Measurements from ENCODE around the gene SDF2. TPM values are rescaled to one million over a fixed set of nuclear protein-coding genes. Genes with fewer than 3 reads are reported as not detected.
A peak's percentile ranks its signal among the peaks of the same experiment; 100 is the strongest.
"Not testable (repeated sequence)": the region's sequence is repeated elsewhere in the genome, so short reads cannot be mapped to it uniquely, and the experiment has no call there.

The SDF2 gene
- total and polyA plus RNA-seq, 2 experiments from 2014 or later = 52.3 to 88.4 TPM

DNA sequence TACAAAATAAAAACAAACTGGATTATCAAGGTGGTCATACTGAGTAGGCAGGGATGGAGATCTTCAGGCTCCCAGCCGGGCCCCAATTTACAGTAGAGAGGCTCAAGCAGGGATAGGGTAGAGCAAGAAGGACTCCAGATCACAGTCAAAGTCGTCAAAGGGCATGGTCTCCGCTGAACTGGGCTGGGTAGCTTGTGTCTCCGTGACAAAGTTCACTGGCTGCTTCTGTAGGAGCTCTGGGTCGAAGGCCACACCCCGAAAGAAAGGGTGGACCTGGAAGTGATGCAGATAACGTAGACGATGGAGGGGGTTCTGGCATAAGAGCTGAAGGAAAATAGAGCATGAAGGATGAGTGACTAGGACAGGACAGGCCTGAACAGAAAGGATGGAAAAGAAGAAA is 51.3 kb downstream of the SDF2 start:
- WGBS, 2 experiments (ENCODE audit: low coverage in 1 of 2, low lambda C conversion rate in 2 of 2, missing lambda C conversion rate in 2 of 2) = 97% methylated on average over 8 of the region's 8 CpGs
- H3K4me3 ChIP-seq = no peak overlapping the region
- H3K27me3 ChIP-seq (replicated peaks; ENCODE audit: insufficient read depth) = no peaks in the 10 kb centered on the region
- no peaks in the 10 kb centered on the region for H3K9me2 ChIP-seq (ENCODE audit: insufficient read depth)
- H3K79me2 ChIP-seq (ENCODE audit: insufficient read depth) = no peaks in the 10 kb centered on the region
- H4K20me1 ChIP-seq (ENCODE audit: insufficient read depth) = no peaks in the 10 kb centered on the region
- in situ Hi-C loops (cut with MboI) = no loop called here
- peaks cover 12% of the 10 kb centered on the region for H3K36me3 ChIP-seq (ENCODE audit: low read depth)
- H3K4me2 ChIP-seq (ENCODE audit: unreplicated experiment) = no peak overlapping the region
- no peaks in the 10 kb centered on the region for H3K9me3 ChIP-seq (ENCODE audit: low read depth)
- H3K4me1 ChIP-seq (ENCODE audit: insufficient read depth) = no peaks in the 10 kb centered on the region
- H3K27ac ChIP-seq = no peak overlapping the region
- no peak overlapping the region for H2AFZ ChIP-seq
- no peak overlapping the region for H3K9ac ChIP-seq
- TF ChIP-seq EZH2 (IDR thresholded peaks at IDR 0.05; ENCODE audit: insufficient read depth, poor library complexity, severe bottlenecking) = no peak
- TF ChIP-seq EZH2phosphoT487 (IDR thresholded peaks at IDR 0.05; ENCODE audit: insufficient read depth, low read depth) = no peak
- no peaks in the 10 kb centered on the region for H3F3A ChIP-seq (ENCODE audit: insufficient read depth)
- no peak for DNase-seq

DNA sequence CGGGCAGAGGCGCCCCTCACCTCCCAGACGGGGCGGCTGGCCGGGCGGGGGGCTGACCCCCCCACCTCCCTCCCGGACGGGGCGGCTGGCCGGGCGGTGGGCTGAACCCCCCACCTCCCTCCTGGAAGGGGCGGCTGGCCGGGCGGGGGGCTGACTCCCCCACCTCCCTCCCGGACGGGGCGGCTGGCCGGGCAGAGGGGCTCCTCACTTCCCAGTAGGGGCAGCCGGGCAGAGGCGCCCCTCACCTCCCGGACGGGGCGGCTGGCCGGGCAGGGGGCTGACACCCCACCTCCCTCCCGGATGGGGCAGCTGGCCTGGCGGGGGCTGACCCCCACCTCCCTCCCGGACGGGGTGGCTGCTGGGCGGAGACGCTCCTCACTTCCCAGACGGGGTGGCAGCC is 57.7 kb downstream of the SDF2 start:
- H3K9ac ChIP-seq; H3K27me3 ChIP-seq (replicated peaks; ENCODE audit: insufficient read depth); H3K27ac ChIP-seq; H3K4me3 ChIP-seq; H4K20me1 ChIP-seq (ENCODE audit: insufficient read depth); H3K4me2 ChIP-seq (ENCODE audit: unreplicated experiment); H2AFZ ChIP-seq; H3K36me3 ChIP-seq (ENCODE audit: low read depth); H3K79me2 ChIP-seq (ENCODE audit: insufficient read depth); DNase-seq; in situ Hi-C loops (cut with MboI); H3K9me2 ChIP-seq (ENCODE audit: insufficient read depth); H3K4me1 ChIP-seq (ENCODE audit: insufficient read depth); H3K9me3 ChIP-seq (ENCODE audit: low read depth): not testable (repeated sequence)
- H3F3A ChIP-seq (ENCODE audit: insufficient read depth) = peaks cover 12% of the 10 kb centered on the region
- WGBS, 2 experiments (ENCODE audit: low coverage in 1 of 2, low lambda C conversion rate in 2 of 2, missing lambda C conversion rate in 2 of 2) = 91% methylated on average over 13 of the region's 31 CpGs; no CpG with 5 or more reads in 1 of the 2 experiments

GRCh38 chr17:28599311-28600184 is 62.2 kb downstream of the SDF2 start:
- H3F3A ChIP-seq (ENCODE audit: insufficient read depth) = peaks cover 12% of the 10 kb centered on the region
- DNase-seq = peak; percentile 96
- WGBS, 2 experiments (ENCODE audit: low coverage in 1 of 2, low lambda C conversion rate in 2 of 2, missing lambda C conversion rate in 2 of 2) = 1 to 2% methylated on average over 40 of the region's 40 CpGs

DNA sequence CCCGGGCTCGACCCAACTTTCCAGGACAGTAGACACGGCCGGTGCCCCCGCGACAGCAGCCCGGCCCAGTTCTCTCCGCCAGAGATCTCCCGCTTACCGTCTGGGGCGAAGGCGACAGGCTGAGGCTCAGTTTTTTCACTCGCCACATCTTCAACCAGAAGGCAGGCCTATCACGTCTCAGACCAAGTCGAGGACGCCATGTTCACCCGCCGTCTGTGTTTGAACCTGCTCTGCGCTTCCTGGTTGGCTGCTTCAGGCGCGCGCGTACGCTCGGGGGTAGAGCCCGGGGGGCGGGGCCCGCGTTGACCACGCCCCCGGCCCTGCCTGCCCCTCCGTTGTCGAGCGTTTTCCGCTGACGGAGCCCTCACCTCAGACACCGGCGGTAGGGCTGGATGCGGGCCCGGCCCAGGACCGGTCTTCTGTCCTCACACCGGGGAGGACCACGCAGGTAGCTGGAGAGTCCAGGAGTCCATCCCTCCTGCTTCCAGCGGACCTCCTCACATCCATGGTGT is 62.9 kb downstream of the SDF2 start, which contains the start of gene SPAG5:
SPAG5 (minus strand) TSS at position 227 of the 512 bp plus-strand sequence; CDS start at position 148, 79 bp downstream.
- DNase-seq = peak; percentile 97
- Histone ChIP-seq H3K79me2 (ENCODE audit: insufficient read depth) (peaks cover 36% of the 10 kb centered on the region), H3K27ac (peak within 1 kb of the TSS; percentile 97), H2AFZ (peak within 1 kb of the TSS; percentile 88), H4K20me1 (ENCODE audit: insufficient read depth) (no peaks in the 10 kb centered on the region), H3K9me2 (ENCODE audit: insufficient read depth) (no peaks in the 10 kb centered on the region), H3K4me1 (ENCODE audit: insufficient read depth) (no peaks in the 10 kb centered on the region), H3K4me3 (peak within 1 kb of the TSS; percentile 88), H3K9me3 (ENCODE audit: low read depth) (no peaks in the 10 kb centered on the region), H3K4me2 (ENCODE audit: unreplicated experiment) (peak within 1 kb of the TSS; percentile 87), H3F3A (ENCODE audit: insufficient read depth) (peaks cover 12% of the 10 kb centered on the region), H3K9ac (peak within 1 kb of the TSS; percentile 93), H3K27me3 (replicated peaks; ENCODE audit: insufficient read depth) (no peaks in the 10 kb centered on the region), H3K36me3 (ENCODE audit: low read depth) (no peaks in the 10 kb centered on the region)
- no peak for TF ChIP-seq EZH2 (IDR thresholded peaks at IDR 0.05; ENCODE audit: insufficient read depth, poor library complexity, severe bottlenecking)
- no peak for TF ChIP-seq EZH2phosphoT487 (IDR thresholded peaks at IDR 0.05; ENCODE audit: insufficient read depth, low read depth)
- in situ Hi-C loops (cut with MboI) = no loop called here
- WGBS, 2 experiments (ENCODE audit: low coverage in 1 of 2, low lambda C conversion rate in 2 of 2, missing lambda C conversion rate in 2 of 2) = 0% methylated on average over 32 to 43 of the region's 44 CpGs

More at GRCh38 chr17:28599311-28600184, 62.2 kb downstream of the SDF2 start:
- Histone ChIP-seq H3K9ac (peak overlapping the region; percentile 93), H3K4me3 (peak overlapping the region; percentile 88), H3K4me2 (ENCODE audit: unreplicated experiment) (peak overlapping the region; percentile 87), H3K9me3 (ENCODE audit: low read depth) (no peaks in the 10 kb centered on the region), H2AFZ (peak overlapping the region; percentile 88), H3K4me1 (ENCODE audit: insufficient read depth) (no peaks in the 10 kb centered on the region), H3K27ac (peak overlapping the region; percentile 97), H3K27me3 (replicated peaks; ENCODE audit: insufficient read depth) (no peaks in the 10 kb centered on the region), H3K36me3 (ENCODE audit: low read depth) (no peaks in the 10 kb centered on the region), H4K20me1 (ENCODE audit: insufficient read depth) (no peaks in the 10 kb centered on the region), H3K79me2 (ENCODE audit: insufficient read depth) (peaks cover 32% of the 10 kb centered on the region), H3K9me2 (ENCODE audit: insufficient read depth) (no peaks in the 10 kb centered on the region)
- in situ Hi-C loops (cut with MboI) = no loop called here
- no peak for TF ChIP-seq EZH2phosphoT487 (IDR thresholded peaks at IDR 0.05; ENCODE audit: insufficient read depth, low read depth)
- TF ChIP-seq EZH2 (IDR thresholded peaks at IDR 0.05; ENCODE audit: insufficient read depth, poor library complexity, severe bottlenecking) = no peak

Measured in GM23248 (cell line).